Measurements from ENCODE around the gene NCL. TPM values are rescaled to one million over a fixed set of nuclear protein-coding genes. Genes with fewer than 3 reads are reported as not detected.

The NCL gene
- total RNA-seq, 1 donor from 2014 or later = 603 TPM

GRCh38 chr2:231464576-231465540, 574 bp upstream of the NCL start:
- Histone ChIP-seq H3K9me3 (ENCODE audit: insufficient read depth, low read depth, low read length) (no peaks in the 10 kb centered on the region), H3K4me1 (ENCODE audit: insufficient read depth, low read length) (peaks cover 15% of the 10 kb centered on the region), H3K27me3 (ENCODE audit: insufficient read depth, low read length) (no peaks in the 10 kb centered on the region), H3K27ac (ENCODE audit: low read depth, low read length) (peak overlapping the region; percentile 92), H2AFZ (ENCODE audit: low read depth, low read length) (peak overlapping the region; percentile 88), H3K4me2 (ENCODE audit: low read length) (peak overlapping the region; percentile 98), H3K9ac (ENCODE audit: low read length) (peak overlapping the region; percentile 100), H3K4me3 (ENCODE audit: insufficient read depth, low read depth, low read length) (peak overlapping the region; percentile 86), H3K36me3 (ENCODE audit: insufficient read depth, low read length) (peaks cover 31% of the 10 kb centered on the region), H3K79me2 (ENCODE audit: insufficient read depth, low read length) (peaks cover 51% of the 10 kb centered on the region), H4K20me1 (ENCODE audit: insufficient read depth, low read length) (peaks cover 43% of the 10 kb centered on the region)
- Mint-ChIP-seq H3K9me3 (ENCODE audit: unreplicated experiment) (no peaks in the 10 kb centered on the region), H3K36me3 (ENCODE audit: low read depth, unreplicated experiment) (peaks cover 12% of the 10 kb centered on the region), H3K4me3 (ENCODE audit: unreplicated experiment) (peak overlapping the region; percentile 99), H3K27ac (ENCODE audit: unreplicated experiment) (peak overlapping the region; percentile 97), H3K27me3 (ENCODE audit: low read depth, unreplicated experiment) (peaks cover 16% of the 10 kb centered on the region), H3K4me1 (ENCODE audit: low read depth, unreplicated experiment) (peaks cover 10% of the 10 kb centered on the region)
- TF ChIP-seq EZH2 (IDR thresholded peaks at IDR 0.05; ENCODE audit: insufficient read depth, low read length) (no peak), CTCF (IDR thresholded peaks at IDR 0.05; ENCODE audit: insufficient read depth, low read depth, low read length) (no peak)
- FAIRE-seq (no peak), DNase-seq (ENCODE audit: low read depth) (no peak)

- Mint-ChIP-seq H3K9me3 (ENCODE audit: unreplicated experiment) (no peaks in the 10 kb centered on the region), H3K27me3 (ENCODE audit: low read depth, unreplicated experiment) (peaks cover 1% of the 10 kb centered on the region), H3K4me3 (ENCODE audit: unreplicated experiment) (peak overlapping the region; percentile 99), H3K27ac (ENCODE audit: unreplicated experiment) (peak overlapping the region; percentile 90), H3K4me1 (ENCODE audit: low read depth, unreplicated experiment) (peaks cover 14% of the 10 kb centered on the region), H3K36me3 (ENCODE audit: low read depth, unreplicated experiment) (peaks cover 15% of the 10 kb centered on the region)
- Histone ChIP-seq H3K9ac (ENCODE audit: low read length) (peak overlapping the region; percentile 100), H3K4me1 (ENCODE audit: insufficient read depth, low read length) (peaks cover 15% of the 10 kb centered on the region), H3K27me3 (ENCODE audit: insufficient read depth, low read length) (no peaks in the 10 kb centered on the region), H3K36me3 (ENCODE audit: insufficient read depth, low read length) (peaks cover 47% of the 10 kb centered on the region), H2AFZ (ENCODE audit: low read depth, low read length) (no peak overlapping the region), H3K4me2 (ENCODE audit: low read length) (peak overlapping the region; percentile 94), H3K79me2 (ENCODE audit: insufficient read depth, low read length) (peaks cover 70% of the 10 kb centered on the region), H3K27ac (ENCODE audit: low read depth, low read length) (peak overlapping the region; percentile 100), H3K9me3 (ENCODE audit: insufficient read depth, low read depth, low read length) (no peaks in the 10 kb centered on the region), H3K4me3 (ENCODE audit: insufficient read depth, low read depth, low read length) (peak overlapping the region; percentile 86), H4K20me1 (ENCODE audit: insufficient read depth, low read length) (peaks cover 62% of the 10 kb centered on the region)
- FAIRE-seq (no peak), DNase-seq (ENCODE audit: low read depth) (no peak)
- TF ChIP-seq CTCF (IDR thresholded peaks at IDR 0.05; ENCODE audit: insufficient read depth, low read depth, low read length) (no peak), EZH2 (IDR thresholded peaks at IDR 0.05; ENCODE audit: insufficient read depth, low read length) (no peak)
These were observed 1.4 kb downstream of the NCL start for GRCh38 chr2:231462729-231463465.

Data from astrocyte (in vitro differentiated cells and primary cell).